ENCODE data around the gene NELL1.

DNA sequence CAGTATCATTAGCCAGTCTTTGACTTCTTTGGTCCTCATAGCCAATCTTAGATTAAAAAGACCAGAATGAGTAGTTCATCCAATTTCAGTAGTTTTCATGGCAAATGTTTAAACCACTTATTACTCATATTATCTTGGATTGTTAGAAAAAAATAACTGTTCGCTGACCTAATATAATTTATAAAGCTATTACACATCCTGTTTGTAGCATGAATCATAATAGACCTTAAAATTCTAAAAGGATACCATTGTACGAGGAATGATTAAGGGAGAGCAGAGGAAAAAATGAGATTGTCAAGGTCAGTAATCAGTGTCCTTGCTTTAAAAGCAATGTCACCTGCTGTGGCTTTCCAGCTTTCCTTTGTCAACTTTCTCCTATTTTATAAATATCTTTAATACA lies 371.2 kb downstream of the NELL1 start:
- TF ChIP-seq BHLHE40 (IDR thresholded peaks at IDR 0.05; ENCODE audit: borderline replicate concordance) (no peak), LEF1 (IDR thresholded peaks at IDR 0.05; ENCODE audit: borderline replicate concordance) (no peak), L3MBTL2 (conservative IDR thresholded peaks at IDR 0.05) (no peak), ELF4 (IDR thresholded peaks at IDR 0.05) (no peak), FOXM1 (IDR thresholded peaks at IDR 0.05; ENCODE audit: borderline replicate concordance) (no peak), SP1 (IDR thresholded peaks at IDR 0.05) (no peak), HDGF (IDR thresholded peaks at IDR 0.05; ENCODE audit: borderline replicate concordance) (no peak), TARDBP (IDR thresholded peaks at IDR 0.05) (no peak), NFRKB (IDR thresholded peaks at IDR 0.05) (no peak), FOXA1 (IDR thresholded peaks at IDR 0.05) (no peak), FOXK2 (IDR thresholded peaks at IDR 0.05) (no peak)

Data from HEK293T (cell line).